SU-DHL-6 (cell line): ENCODE results near the gene TSC2.

Experiments
- H2AFZ ChIP-seq: fragments of 200-600 bp; sonication (generic); 2 replicates; pipeline ENCODE4 v1.6.1; 2014; ENCODE audit warnings: low read depth, mild to moderate bottlenecking, moderate library complexity, mixed read lengths, antibody characterized with exemption, low read length; ENCODE audit not compliant: severe bottlenecking
- H3F3A ChIP-seq: fragments of 200-600 bp; shearing (Covaris generic); 2 replicates; pipeline ENCODE4 v1.6.0; 2016; ENCODE audit warnings: antibody characterized with exemption, mild to moderate bottlenecking; ENCODE audit not compliant: insufficient read depth
- H3K27ac ChIP-seq: fragments of 200-600 bp; sonication (generic); 2 replicates; pipeline ENCODE4 v1.5.1; 2016; ENCODE audit warnings: low read depth, mild to moderate bottlenecking, low read length, moderate library complexity, mixed read lengths
- H3K27me3 ChIP-seq: fragments of 200-600 bp; sonication (generic), shearing (Covaris generic); 2 replicates; pipeline ENCODE4 v1.6.0; 2014; ENCODE audit warnings: mild to moderate bottlenecking, low read length
- H3K36me3 ChIP-seq: fragments of 200-600 bp; sonication (generic); 2 replicates; pipeline ENCODE4 v1.6.1; 2014; ENCODE audit warnings: mild to moderate bottlenecking, low read length, mixed read lengths
- H3K4me2 ChIP-seq: fragments of 300-600, 200-600 bp; shearing (Covaris generic), sonication (generic); 2 replicates; pipeline ENCODE4 v1.6.0; 2014; ENCODE audit warnings: low read length, low read depth, mild to moderate bottlenecking; ENCODE audit not compliant: poor library complexity, severe bottlenecking
- H3K4me3 ChIP-seq: fragments of 200-600 bp; sonication (generic); 2 replicates; pipeline ENCODE4 v1.5.1; 2014; ENCODE audit warnings: antibody characterized with exemption, low read length, mild to moderate bottlenecking, mixed read lengths; ENCODE audit not compliant: insufficient read depth, poor library complexity, severe bottlenecking
- H3K79me2 ChIP-seq: fragments of 200-600 bp; sonication (generic); 2 replicates; pipeline ENCODE4 v1.6.1; 2014; ENCODE audit warnings: mild to moderate bottlenecking, low read length, moderate library complexity; ENCODE audit not compliant: insufficient read depth
- H3K9ac ChIP-seq: fragments of 200-600 bp; sonication (generic); 2 replicates; pipeline ENCODE4 v1.7.0; 2014; ENCODE audit warnings: mild to moderate bottlenecking, low read length
- H3K9me2 ChIP-seq: fragments of 200-600 bp; sonication (generic); replicated peaks from 2 replicates; pipeline ENCODE4 v1.6.1; 2014; ENCODE audit warnings: low read length; ENCODE audit not compliant: insufficient read depth
- H3K9me3 ChIP-seq: fragments of 200-600 bp; sonication (generic); 2 replicates; pipeline ENCODE4 v1.6.1; 2014; ENCODE audit warnings: low read length, mixed read lengths; ENCODE audit not compliant: insufficient read depth
- H4K20me1 ChIP-seq: fragments of 200-600 bp; sonication (generic); 2 replicates; pipeline ENCODE4 v1.6.1; 2014; ENCODE audit warnings: low read depth, mild to moderate bottlenecking, antibody characterized with exemption, low read length, moderate library complexity, mixed read lengths
- EZH2phosphoT487 ChIP-seq: fragments of 200-600 bp; sonication (generic), shearing (Covaris generic); conservative IDR thresholded peaks from 2 replicates; pipeline ENCODE4 v1.6.1; 2018; ENCODE audit warnings: mild to moderate bottlenecking, antibody characterized with exemption, low read length, moderate library complexity, mixed read lengths
- TF ChIP-seq, protein P1 (sequence below): fragments of 200-600 bp; sonication (generic); IDR thresholded peaks from one replicate; pipeline ENCODE4 v1.5.1; 2017; ENCODE audit warnings: antibody characterized with exemption, mild to moderate bottlenecking, low read length, moderate library complexity; ENCODE audit not compliant: insufficient read depth, poor library complexity, severe bottlenecking

TSC2 gene

DNA sequence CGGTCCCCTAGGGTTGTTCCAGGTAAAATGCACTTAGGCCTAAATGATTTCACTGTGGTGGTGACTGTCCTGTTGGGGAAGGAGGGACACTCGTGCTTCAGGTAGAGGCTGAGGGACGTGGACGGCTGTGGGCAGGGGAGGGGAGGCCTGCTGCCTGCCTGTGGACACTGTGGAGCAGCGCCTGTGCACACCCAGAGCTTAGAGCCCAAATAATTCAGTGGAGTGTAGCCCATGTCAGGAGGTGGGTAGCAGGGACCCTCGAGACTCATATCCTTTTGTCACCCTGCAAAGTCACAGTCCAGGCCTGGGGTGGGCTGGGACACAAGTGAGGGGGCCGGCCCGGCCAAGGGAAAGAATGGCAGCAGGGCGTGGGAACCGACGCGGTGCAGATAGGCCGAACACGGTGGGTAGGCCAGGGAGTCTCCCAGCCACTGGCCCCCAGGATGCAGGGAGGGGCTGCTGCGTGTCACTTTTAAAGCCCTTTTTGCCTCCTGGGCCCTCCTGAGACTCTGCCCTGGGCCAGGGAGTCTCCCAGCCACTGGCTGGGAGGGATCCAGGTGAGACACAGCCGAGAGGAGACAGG is 21.8 kb upstream of the TSC2 start:
- Histone ChIP-seq H3K9ac (no peak overlapping the region), H3K9me3 (no peaks in the 10 kb centered on the region), H4K20me1 (no peaks in the 10 kb centered on the region), H3K27ac (no peak overlapping the region), H3K4me2 (no peak overlapping the region), H3K4me3 (no peak overlapping the region), H3K27me3 (no peaks in the 10 kb centered on the region), H3K36me3 (no peaks in the 10 kb centered on the region), H3K9me2 (no peaks in the 10 kb centered on the region), H3F3A (no peaks in the 10 kb centered on the region), H2AFZ (no peak overlapping the region), H3K79me2 (no peaks in the 10 kb centered on the region)
- TF ChIP-seq EZH2phosphoT487: no peak
- TF ChIP-seq, protein P1, sequence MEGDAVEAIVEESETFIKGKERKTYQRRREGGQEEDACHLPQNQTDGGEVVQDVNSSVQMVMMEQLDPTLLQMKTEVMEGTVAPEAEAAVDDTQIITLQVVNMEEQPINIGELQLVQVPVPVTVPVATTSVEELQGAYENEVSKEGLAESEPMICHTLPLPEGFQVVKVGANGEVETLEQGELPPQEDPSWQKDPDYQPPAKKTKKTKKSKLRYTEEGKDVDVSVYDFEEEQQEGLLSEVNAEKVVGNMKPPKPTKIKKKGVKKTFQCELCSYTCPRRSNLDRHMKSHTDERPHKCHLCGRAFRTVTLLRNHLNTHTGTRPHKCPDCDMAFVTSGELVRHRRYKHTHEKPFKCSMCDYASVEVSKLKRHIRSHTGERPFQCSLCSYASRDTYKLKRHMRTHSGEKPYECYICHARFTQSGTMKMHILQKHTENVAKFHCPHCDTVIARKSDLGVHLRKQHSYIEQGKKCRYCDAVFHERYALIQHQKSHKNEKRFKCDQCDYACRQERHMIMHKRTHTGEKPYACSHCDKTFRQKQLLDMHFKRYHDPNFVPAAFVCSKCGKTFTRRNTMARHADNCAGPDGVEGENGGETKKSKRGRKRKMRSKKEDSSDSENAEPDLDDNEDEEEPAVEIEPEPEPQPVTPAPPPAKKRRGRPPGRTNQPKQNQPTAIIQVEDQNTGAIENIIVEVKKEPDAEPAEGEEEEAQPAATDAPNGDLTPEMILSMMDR: no peak

DNA sequence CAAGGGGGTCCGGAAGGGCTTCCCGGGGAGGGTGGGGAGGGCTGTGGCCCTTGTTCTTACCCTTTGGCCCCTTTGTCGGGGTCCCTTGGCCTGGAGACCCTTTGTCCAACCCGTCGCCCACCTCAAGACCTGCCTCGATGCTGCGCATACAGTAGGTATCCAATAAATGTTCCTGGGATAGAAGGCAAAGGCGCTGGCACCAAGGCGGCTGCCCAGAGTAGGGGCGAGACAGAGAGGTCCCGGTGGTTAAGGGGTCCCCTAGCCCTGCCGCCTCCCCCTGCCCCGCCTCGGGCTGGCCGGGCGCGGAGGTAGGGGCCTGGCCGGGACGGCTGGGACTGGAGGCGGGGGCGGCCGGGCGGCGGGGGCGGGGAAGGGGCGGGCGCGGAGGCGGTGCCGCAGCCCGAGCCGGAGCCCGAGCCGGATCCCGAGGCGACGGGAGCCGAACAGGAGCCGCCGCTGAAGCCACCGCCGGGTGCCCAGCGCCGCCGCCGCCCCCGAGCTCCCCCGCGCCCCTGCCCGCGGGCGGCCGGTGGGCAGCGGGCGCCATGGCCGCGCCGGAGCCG is 21.2 kb upstream of the TSC2 start, which contains the start of gene NHERF2:
Gene NHERF2, plus strand, starts transcription at position 442 of the 563 bp plus-strand sequence. Its CDS starts 104 bp downstream, at position 546.
- Histone ChIP-seq H3K4me3 (no peak within 1 kb of the TSS), H3K27ac (no peak within 1 kb of the TSS), H3K36me3 (no peaks in the 10 kb centered on the region)

DNA sequence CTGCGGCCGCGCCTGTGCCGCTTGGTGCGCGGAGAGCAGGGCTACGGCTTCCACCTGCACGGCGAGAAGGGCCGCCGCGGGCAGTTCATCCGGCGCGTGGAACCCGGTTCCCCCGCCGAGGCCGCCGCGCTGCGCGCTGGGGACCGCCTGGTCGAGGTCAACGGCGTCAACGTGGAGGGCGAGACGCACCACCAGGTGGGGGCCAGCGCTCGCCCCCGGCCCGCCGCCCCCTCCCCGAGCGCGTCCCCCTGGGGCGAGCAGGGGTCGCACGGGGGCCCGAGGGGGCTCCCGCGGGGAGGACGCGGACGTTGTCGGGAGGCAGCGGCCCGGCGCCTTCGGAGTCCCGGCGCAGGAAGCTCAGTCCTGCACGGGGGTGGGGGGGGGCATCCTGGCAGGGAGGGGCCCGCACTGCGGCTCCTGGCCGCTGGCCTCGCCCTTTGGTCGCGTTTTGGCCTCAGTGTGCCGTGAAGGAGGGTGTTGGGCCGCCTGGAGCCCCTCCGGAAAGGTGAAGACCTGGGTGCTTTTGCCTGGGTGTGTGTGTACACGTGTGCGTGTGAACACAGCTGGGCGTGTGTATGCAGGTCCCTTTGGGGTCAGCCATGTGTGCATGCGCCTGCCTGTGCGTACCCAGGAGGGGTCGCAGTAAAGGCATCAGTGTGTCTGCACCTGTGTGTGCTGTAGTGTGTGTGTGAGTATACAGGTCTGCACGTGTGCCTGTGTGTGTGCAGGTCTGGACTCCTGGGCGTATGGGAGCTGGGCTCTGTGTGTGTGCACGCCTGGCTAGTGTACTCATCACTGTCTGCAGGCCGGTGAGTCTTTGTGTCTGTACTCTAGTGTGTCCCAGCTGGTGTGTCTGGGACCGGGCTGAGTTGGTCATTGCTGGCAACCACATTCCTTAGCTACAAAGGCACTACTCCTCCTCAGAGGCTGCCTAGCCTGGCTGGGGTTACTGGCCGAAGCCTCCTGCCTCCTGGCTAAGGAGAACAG is 20.5 kb upstream of the TSC2 start:
- Histone ChIP-seq H3K9me3 (no peaks in the 10 kb centered on the region), H3K4me3 (no peak overlapping the region), H3K36me3 (no peaks in the 10 kb centered on the region), H2AFZ (no peak overlapping the region), H3K9me2 (no peaks in the 10 kb centered on the region), H3K27ac (no peak overlapping the region), H3K4me2 (peak overlapping the region; percentile 26), H3K27me3 (no peaks in the 10 kb centered on the region), H3F3A (no peaks in the 10 kb centered on the region), H3K79me2 (no peaks in the 10 kb centered on the region), H3K9ac (no peak overlapping the region; the same call in 1 of the 2 replicates), H4K20me1 (no peaks in the 10 kb centered on the region)
- 0 out of 2 replicates have a peak, but pooled peaks have one; percentile 59 for TF ChIP-seq EZH2phosphoT487
- TF ChIP-seq, protein P1: no peak

More for the DNA sequence above, 21.2 kb upstream of the TSC2 start, which contains the start of gene NHERF2:
- Histone ChIP-seq H3K9me3 (no peaks in the 10 kb centered on the region), H3F3A (no peaks in the 10 kb centered on the region), H3K27me3 (no peaks in the 10 kb centered on the region), H2AFZ (no peak within 1 kb of the TSS), H3K79me2 (no peaks in the 10 kb centered on the region), H3K4me2 (peak within 1 kb of the TSS; percentile 26), H3K9ac (no peak within 1 kb of the TSS; the same call in 1 of the 2 replicates), H4K20me1 (no peaks in the 10 kb centered on the region), H3K9me2 (no peaks in the 10 kb centered on the region)
- TF ChIP-seq, protein P1: no peak
